WTC11 (cell line): ENCODE data around the gene SPOUT1. TPM values are rescaled to one million over a fixed set of nuclear protein-coding genes. Genes with fewer than 3 reads are reported as not detected.

Source experiments
- ATAC-seq: fragments of 200-7000 bp; cut with Tn5 transposase; 2 replicates; pipeline ENCODE4 v1.10.0; 2021; ENCODE audit warnings: mild to moderate bottlenecking, moderate library complexity
- CTCF ChIA-PET: fragments of 300-600 bp; sonication (Branson Sonifier 250); formaldehyde crosslinking; loops from one replicate; lab custom pipeline; 2021; ENCODE audit warnings: antibody characterized with exemption; lab: Charles Lee
- POLR2A ChIA-PET: fragments of 350-600 bp; sonication (Branson Sonifier 250); formaldehyde crosslinking; loops from one replicate; lab custom pipeline; 2021; ENCODE audit warnings: antibody characterized with exemption; lab: Charles Lee
- DNase-seq: peaks from one replicate; pipeline ENCODE4 v3.0.0; 2021; ENCODE audit warnings: low spot score
- H3K27ac Mint-ChIP-seq: 2 replicates; pipeline ENCODE4 v1.8.0; 2021; ENCODE audit warnings: mixed read lengths
- H3K27me3 Mint-ChIP-seq: 2 replicates; pipeline ENCODE4 v1.8.0; 2021; ENCODE audit warnings: low read depth, mild to moderate bottlenecking, moderate library complexity, mixed read lengths
- H3K36me3 Mint-ChIP-seq: 2 replicates; pipeline ENCODE4 v1.8.0; 2021; ENCODE audit warnings: mixed read lengths
- H3K4me1 Mint-ChIP-seq: 2 replicates; pipeline ENCODE4 v1.8.0; 2022; ENCODE audit warnings: mixed read lengths
- H3K4me3 Mint-ChIP-seq: 2 replicates; pipeline ENCODE4 v1.8.0; 2021; ENCODE audit warnings: mild to moderate bottlenecking, moderate library complexity, mixed read lengths
- H3K9me3 Mint-ChIP-seq: 2 replicates; pipeline ENCODE4 v1.8.0; 2021; ENCODE audit warnings: mixed read lengths
- ATF2 ChIP-seq: sonication (generic); formaldehyde crosslinking; IDR thresholded peaks from 2 replicates; pipeline ENCODE4 v1.8.1; 2022; ENCODE audit warnings: low read depth, missing genetic modification reagents, borderline replicate concordance
- CREB1 ChIP-seq: sonication (generic); formaldehyde crosslinking; IDR thresholded peaks from 2 replicates; pipeline ENCODE4 v1.8.0; 2023; ENCODE audit warnings: mild to moderate bottlenecking, missing genetic modification reagents
- E2F5 ChIP-seq: sonication (generic); formaldehyde crosslinking; IDR thresholded peaks from 2 replicates; pipeline ENCODE4 v1.8.1; 2022; ENCODE audit warnings: mild to moderate bottlenecking, moderate library complexity, missing genetic modification reagents
- EMX1 ChIP-seq: fragments of 250-450 bp; sonication (Bioruptor Pico); IDR thresholded peaks from 2 replicates; pipeline ENCODE4 v1.8.0; 2021; ENCODE audit warnings: mild to moderate bottlenecking
- FOXK1 ChIP-seq: sonication (generic); formaldehyde crosslinking; IDR thresholded peaks from 2 replicates; pipeline ENCODE4 v1.8.0; 2022; ENCODE audit warnings: mild to moderate bottlenecking, moderate library complexity, missing genetic modification reagents
- GABPB1 ChIP-seq: sonication (generic); formaldehyde crosslinking; IDR thresholded peaks from 2 replicates; pipeline ENCODE4 v1.8.1; 2023; ENCODE audit warnings: mild to moderate bottlenecking, missing genetic modification reagents
- HMGA2 ChIP-seq: fragments of 250-450 bp; sonication (Bioruptor Pico); IDR thresholded peaks from 2 replicates; pipeline ENCODE4 v1.4.0; 2021; ENCODE audit warnings: mild to moderate bottlenecking, moderate library complexity
- NR2C2 ChIP-seq: sonication (generic); formaldehyde crosslinking; IDR thresholded peaks from 2 replicates; pipeline ENCODE4 v1.8.0; 2022; ENCODE audit warnings: mild to moderate bottlenecking, missing genetic modification reagents
- OVOL2 ChIP-seq: fragments of 250-450 bp; sonication (Bioruptor Pico); IDR thresholded peaks from 2 replicates; pipeline ENCODE4 v1.9.0; 2021; ENCODE audit warnings: mild to moderate bottlenecking, borderline replicate concordance
- PRDM15 ChIP-seq: sonication (generic); formaldehyde crosslinking; IDR thresholded peaks from 2 replicates; pipeline ENCODE4 v1.8.0; 2022; ENCODE audit warnings: missing genetic modification reagents
- RORB ChIP-seq: fragments of 250-450 bp; sonication (Bioruptor Pico); IDR thresholded peaks from 2 replicates; pipeline ENCODE4 v1.9.0; 2021; ENCODE audit warnings: mild to moderate bottlenecking
- TP53 ChIP-seq: sonication (generic); formaldehyde crosslinking; IDR thresholded peaks from 2 replicates; pipeline ENCODE4 v1.8.1; 2023; ENCODE audit warnings: mild to moderate bottlenecking, missing genetic modification reagents
- USF1 ChIP-seq: sonication (generic); formaldehyde crosslinking; IDR thresholded peaks from 2 replicates; pipeline ENCODE4 v1.8.0; 2022; ENCODE audit warnings: mild to moderate bottlenecking, missing genetic modification reagents
- ZNF121 ChIP-seq: sonication (generic); formaldehyde crosslinking; IDR thresholded peaks from 2 replicates; pipeline ENCODE4 v1.8.0; 2023; ENCODE audit warnings: missing genetic modification reagents
- ZNF425 ChIP-seq: fragments of 250-450 bp; sonication (Bioruptor Pico); conservative IDR thresholded peaks from 2 replicates; pipeline ENCODE4 v1.9.0; 2021; ENCODE audit warnings: mild to moderate bottlenecking
- ZNF671 ChIP-seq: fragments of 250-450 bp; sonication (Bioruptor Pico); IDR thresholded peaks from 2 replicates; pipeline ENCODE4 v1.8.0; 2021; ENCODE audit warnings: mild to moderate bottlenecking
- total RNA-seq: library from RNA; stranded (reverse); gene quantifications from 3 replicates; pipeline ENCODE4 v1.2.3, GENCODE V29; 2021
- TF ChIP-seq, protein P1 (sequence below): sonication (generic); formaldehyde crosslinking; IDR thresholded peaks from 2 replicates; pipeline ENCODE4 v1.8.0; 2023; ENCODE audit warnings: missing genetic modification reagents

Gene SPOUT1
- total RNA-seq, 1 experiment from 2014 or later, result 79.3 TPM

GRCh38 chr9:128790536-128790935, 39.1 kb downstream of the SPOUT1 start:
- ChIA-PET POLR2A (no interaction called here), CTCF (no interaction called here)
- DNase-seq (no peak), ATAC-seq (no peak)
- peaks cover 9% of the 10 kb centered on the region for H3K36me3 Mint-ChIP-seq
- no peak overlapping the region for H3K4me3 Mint-ChIP-seq
- no peak for TF ChIP-seq TP53 (CRISPR knock-in tag)
- TF ChIP-seq FOXK1, result no peak
- TF ChIP-seq E2F5, result no peak
- no peak for TF ChIP-seq ZNF671 (CRISPR knock-in tag)
- TF ChIP-seq HMGA2, result no peak
- no peak for TF ChIP-seq OVOL2 (CRISPR knock-in tag)
- TF ChIP-seq ATF2, result no peak
- no peak for TF ChIP-seq ZNF425 (CRISPR knock-in tag)
- no peak for TF ChIP-seq RORB
- TF ChIP-seq GABPB1, result no peak
- no peak for TF ChIP-seq CREB1 (CRISPR knock-in tag)
- peaks cover 7% of the 10 kb centered on the region; the same call in 1 of the 2 replicates for H3K4me1 Mint-ChIP-seq
- H3K9me3 Mint-ChIP-seq, result no peaks in the 10 kb centered on the region
- H3K27me3 Mint-ChIP-seq, result no peaks in the 10 kb centered on the region
- no peak overlapping the region for H3K27ac Mint-ChIP-seq

GRCh38 chr9:128788445-128788844, 41.1 kb downstream of the SPOUT1 start:
- ATAC-seq, result no peak
- no peak for DNase-seq
- peak overlapping the region; percentile 96 for H3K4me3 Mint-ChIP-seq
- ChIA-PET POLR2A (interaction anchor here (1.1 kb wide), 1 partner anchor 24 kb away, joined by 5 read pairs; no protein-coding TSS in a partner anchor), CTCF (interaction anchor here (0.8 to 1.7 kb wide), 10 partner anchors 18 to 350 kb away, joined by 3 to 6 read pairs (median 5); partner anchors contain the start of genes ENDOG, PKN3 and SPOUT1)
- TF ChIP-seq NR2C2 (CRISPR knock-in tag) (no peak), EMX1 (CRISPR knock-in tag) (no peak), PRDM15 (CRISPR knock-in tag) (no peak), USF1 (CRISPR knock-in tag) (no peak), ZNF121 (CRISPR knock-in tag) (no peak)
- TF ChIP-seq, protein P1, sequence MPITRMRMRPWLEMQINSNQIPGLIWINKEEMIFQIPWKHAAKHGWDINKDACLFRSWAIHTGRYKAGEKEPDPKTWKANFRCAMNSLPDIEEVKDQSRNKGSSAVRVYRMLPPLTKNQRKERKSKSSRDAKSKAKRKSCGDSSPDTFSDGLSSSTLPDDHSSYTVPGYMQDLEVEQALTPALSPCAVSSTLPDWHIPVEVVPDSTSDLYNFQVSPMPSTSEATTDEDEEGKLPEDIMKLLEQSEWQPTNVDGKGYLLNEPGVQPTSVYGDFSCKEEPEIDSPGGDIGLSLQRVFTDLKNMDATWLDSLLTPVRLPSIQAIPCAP (CRISPR knock-in tag), result no peak
- H3K27ac Mint-ChIP-seq, result no peak overlapping the region
- H3K9me3 Mint-ChIP-seq, result no peaks in the 10 kb centered on the region
- peaks cover 7% of the 10 kb centered on the region; the same call in 1 of the 2 replicates for H3K4me1 Mint-ChIP-seq
- H3K27me3 Mint-ChIP-seq, result no peaks in the 10 kb centered on the region
- peaks cover 5% of the 10 kb centered on the region; the same call in 1 of the 2 replicates for H3K36me3 Mint-ChIP-seq
